Fibroblast of pulmonary artery (primary cell): Measurements from ENCODE around the gene KRTAP4-7.
"Not testable (repeated sequence)": the region's sequence is repeated elsewhere in the genome, so short reads cannot be mapped to it uniquely, and the experiment has no call there.

Source experiments
- DNase-seq: peaks from one replicate; pipeline ENCODE4 v3.0.0-alpha.2; 2010; ENCODE audit warnings: low read depth
- H3K4me3 ChIP-seq: replicated peaks from 2 replicates; pipeline ENCODE4 v1.5.1; 2011; ENCODE audit warnings: low read depth, mild to moderate bottlenecking, control low read depth, low read length, moderate library complexity
- CTCF ChIP-seq: IDR thresholded peaks from 2 replicates; pipeline ENCODE4 v1.5.1; 2011; ENCODE audit warnings: mild to moderate bottlenecking, control low read depth, low read length, inconsistent platforms; ENCODE audit errors: missing control alignments

KRTAP4-7 gene

GRCh38 chr17:41071606-41072360 lies 12.2 kb upstream of the KRTAP4-7 start:
- TF ChIP-seq CTCF = no peak
- no peak for DNase-seq
- H3K4me3 ChIP-seq = no peak overlapping the region

- TF ChIP-seq CTCF = no peak
- DNase-seq = no peak
These were observed 10.3 kb upstream of the KRTAP4-7 start for GRCh38 chr17:41073676-41074075.

GRCh38 chr17:41076788-41077187 lies 7.2 kb upstream of the KRTAP4-7 start:
- no peak for TF ChIP-seq CTCF
- no peak overlapping the region for H3K4me3 ChIP-seq
- DNase-seq = no peak

More at GRCh38 chr17:41073676-41074075, 10.3 kb upstream of the KRTAP4-7 start:
- no peak overlapping the region for H3K4me3 ChIP-seq

- H3K4me3 ChIP-seq = no peak overlapping the region
- DNase-seq = no peak
- TF ChIP-seq CTCF = no peak
These were observed 1.3 kb upstream of the KRTAP4-7 start for GRCh38 chr17:41082626-41083025.

- DNase-seq, H3K4me3 ChIP-seq: not testable (repeated sequence)
These were observed 523 bp upstream of the KRTAP4-7 start for GRCh38 chr17:41083427-41083826.

GRCh38 chr17:41088760-41089352 lies 4.9 kb downstream of the KRTAP4-7 start:
- DNase-seq = not testable (repeated sequence)

GRCh38 chr17:41096055-41096454 lies 12.1 kb downstream of the KRTAP4-7 start:
- no peak for TF ChIP-seq CTCF
- H3K4me3 ChIP-seq = no peak overlapping the region
- DNase-seq = no peak

More at GRCh38 chr17:41088760-41089352, 4.9 kb downstream of the KRTAP4-7 start:
- H3K4me3 ChIP-seq = not testable (repeated sequence)

- no peak for TF ChIP-seq CTCF
- DNase-seq = no peak
- no peak within 1 kb of the TSS for H3K4me3 ChIP-seq
These were observed 14.1 kb downstream of the KRTAP4-7 start, which contains the start of gene KRTAP4-8 for GRCh38 chr17:41098042-41098441. Gene KRTAP4-8 (minus strand): TSS chr17:41098142. CDS start chr17:41098084, 58 bp downstream.
